ENCODE data around the gene SULT6B1. TPM values are rescaled to one million over a fixed set of nuclear protein-coding genes. Genes with fewer than 3 reads are reported as not detected.

SULT6B1 gene
- total RNA-seq, 2 donors from 2014 or later: not detected

DNA sequence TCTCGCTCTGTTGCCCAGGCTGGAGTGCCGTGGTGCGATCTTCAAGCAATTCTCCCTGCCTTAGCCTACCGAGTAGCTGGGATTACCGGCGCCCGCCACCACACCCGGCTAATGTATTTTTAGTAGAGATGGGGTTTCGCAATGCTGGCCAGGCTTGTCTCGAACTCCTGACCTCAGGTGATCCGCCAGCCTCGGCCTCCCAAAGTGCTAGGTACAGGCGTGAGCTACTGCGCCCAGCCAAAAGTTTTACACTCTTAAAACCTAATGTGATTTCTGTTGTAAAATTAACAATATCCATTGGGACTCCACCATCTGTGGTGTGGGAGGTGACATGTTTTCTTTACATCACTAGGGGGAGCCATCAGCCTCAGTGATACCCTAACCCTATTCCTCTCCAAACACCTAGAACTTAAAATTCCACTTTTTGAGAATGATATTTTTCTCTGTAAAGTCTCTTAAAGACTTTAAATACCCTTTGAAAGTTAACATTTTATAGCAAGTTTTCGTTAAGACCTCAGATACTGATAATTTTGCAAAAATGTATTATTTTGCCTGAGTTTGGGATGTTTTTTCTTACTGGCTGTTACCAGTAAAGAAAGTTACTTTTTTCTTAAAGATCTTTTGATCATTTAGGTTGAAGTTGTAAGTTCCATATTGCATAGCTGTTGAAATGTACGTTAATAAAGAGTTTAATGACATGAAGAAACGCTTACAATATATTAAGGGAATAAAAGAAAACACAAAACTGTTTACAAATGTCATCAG, 20.1 kb downstream of the SULT6B1 start:
- Mint-ChIP-seq H3K36me3 (peaks cover 6 to 13% of the 10 kb centered on the region in 2 donors), H3K9me3 (peaks cover 10 to 13% of the 10 kb centered on the region in 2 donors), H3K27ac (no peak overlapping the region)
- peak; percentile 82 to 86 for ATAC-seq
- DNase-seq (ENCODE audit: low spot score in 2 of 2): no peak

DNA sequence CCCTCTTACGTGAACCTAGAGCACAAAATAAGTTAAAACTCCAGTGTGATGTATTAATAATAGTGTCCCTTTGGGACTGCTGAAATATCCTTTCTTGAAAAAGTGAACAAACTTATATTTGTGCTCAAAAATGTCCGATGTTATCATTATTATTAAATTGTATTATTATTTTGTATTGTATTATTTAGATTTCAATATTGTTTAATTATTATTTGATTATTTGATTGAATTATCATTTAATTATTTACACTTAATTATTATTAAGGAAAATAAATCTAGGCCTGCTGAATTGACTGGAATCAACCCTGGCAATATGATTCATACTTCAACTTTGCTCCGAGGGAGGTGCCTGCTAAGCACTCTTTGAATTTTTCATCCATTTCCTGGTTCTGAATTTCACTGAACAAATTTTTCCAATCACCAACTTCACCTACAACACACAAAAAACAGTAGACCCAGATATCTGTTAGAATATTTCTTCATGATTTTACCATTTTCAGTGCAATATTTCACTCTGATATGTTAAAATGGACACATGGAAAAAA, 20.8 kb downstream of the SULT6B1 start:
- H3K36me3 Mint-ChIP-seq: peaks cover 6 to 13% of the 10 kb centered on the region in 2 donors

DNA sequence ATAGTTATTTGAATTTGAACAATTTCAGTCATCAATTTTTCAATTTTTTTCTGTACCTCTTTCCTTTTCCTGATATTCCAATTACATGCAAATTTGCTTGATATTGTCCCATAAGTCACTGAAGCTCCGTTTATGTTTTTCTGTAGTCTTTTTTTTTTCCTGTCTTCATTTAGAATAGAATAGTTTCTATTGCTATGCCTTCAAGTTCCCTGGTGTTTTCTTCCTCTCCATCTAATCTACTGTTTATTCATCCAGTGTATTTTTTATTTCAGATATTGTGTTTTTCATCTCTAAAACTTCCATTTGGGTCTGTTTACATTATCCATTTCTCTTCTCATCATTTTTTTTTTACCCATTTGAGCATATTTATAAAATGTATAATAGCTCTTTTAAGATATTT, 23.7 kb downstream of the SULT6B1 start:
- Mint-ChIP-seq H3K27ac (no peak overlapping the region), H3K36me3 (peaks cover 6 to 13% of the 10 kb centered on the region in 2 donors), H3K9me3 (peaks cover 10 to 13% of the 10 kb centered on the region in 2 donors)
- no peak for DNase-seq (ENCODE audit: low spot score in 2 of 2)
- no peak for ATAC-seq

More for the DNA sequence above, 20.8 kb downstream of the SULT6B1 start:
- Mint-ChIP-seq H3K9me3 (peaks cover 10 to 13% of the 10 kb centered on the region in 2 donors), H3K27ac (no peak overlapping the region)
- DNase-seq (ENCODE audit: low spot score in 2 of 2) (no peak), ATAC-seq (no peak)

DNA sequence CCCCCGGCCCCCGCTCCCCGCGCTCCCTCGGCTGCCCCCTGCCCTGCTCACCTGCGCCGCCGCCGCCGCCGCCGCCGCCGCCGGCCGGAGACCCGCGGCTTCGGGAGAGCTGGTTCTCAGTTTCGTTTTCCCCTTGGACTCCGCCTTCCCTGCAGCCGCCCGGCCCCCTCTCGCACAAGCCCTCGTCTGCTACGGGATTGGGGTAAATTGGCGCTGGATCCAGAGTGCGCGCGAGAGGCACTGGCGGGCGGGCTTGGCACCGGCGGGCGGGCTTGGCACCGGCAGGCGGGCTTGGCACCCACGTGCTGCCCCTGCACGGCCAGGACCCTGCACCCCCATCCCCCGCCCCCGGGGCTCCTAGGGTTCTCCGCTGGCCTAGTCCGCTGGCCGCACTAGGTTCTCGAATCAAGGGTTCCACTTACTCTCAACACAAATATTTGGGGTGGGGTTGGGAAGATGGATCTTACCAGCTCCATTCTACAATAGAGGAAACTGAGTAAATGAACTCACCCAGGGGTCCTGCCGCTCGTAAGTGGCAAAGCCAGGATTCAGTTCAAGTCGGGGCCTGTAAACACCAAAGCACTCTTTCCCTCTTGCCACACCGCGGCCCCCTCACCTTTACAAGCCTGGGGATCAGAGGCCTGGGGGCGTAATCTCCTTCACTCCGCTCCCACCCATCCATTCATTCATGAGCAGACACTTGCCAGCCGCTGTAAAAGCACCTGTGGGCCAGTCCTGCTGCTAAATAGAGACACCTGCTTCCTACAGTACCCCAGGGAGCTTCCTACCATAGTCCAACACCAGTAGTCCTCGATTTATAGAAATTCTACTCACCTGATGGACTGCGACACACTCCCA, 31.4 kb downstream of the SULT6B1 start, which contains the start of gene EIF2AK2:
TSS of gene EIF2AK2 (minus strand) at position 124 of the 858 bp plus-strand sequence. CDS start 9,174 bp downstream, outside the sequence.
- Mint-ChIP-seq H3K27ac (peak within 1 kb of the TSS; percentile 87 to 98), H3K36me3 (peaks cover 15 to 41% of the 10 kb centered on the region in 2 donors), H3K9me3 (peaks cover 0 to 12% of the 10 kb centered on the region in 2 donors)
- DNase-seq (ENCODE audit: low spot score in 2 of 2) (peak; percentile 78 to 81), ATAC-seq (peak; percentile 94 to 95)

DNA sequence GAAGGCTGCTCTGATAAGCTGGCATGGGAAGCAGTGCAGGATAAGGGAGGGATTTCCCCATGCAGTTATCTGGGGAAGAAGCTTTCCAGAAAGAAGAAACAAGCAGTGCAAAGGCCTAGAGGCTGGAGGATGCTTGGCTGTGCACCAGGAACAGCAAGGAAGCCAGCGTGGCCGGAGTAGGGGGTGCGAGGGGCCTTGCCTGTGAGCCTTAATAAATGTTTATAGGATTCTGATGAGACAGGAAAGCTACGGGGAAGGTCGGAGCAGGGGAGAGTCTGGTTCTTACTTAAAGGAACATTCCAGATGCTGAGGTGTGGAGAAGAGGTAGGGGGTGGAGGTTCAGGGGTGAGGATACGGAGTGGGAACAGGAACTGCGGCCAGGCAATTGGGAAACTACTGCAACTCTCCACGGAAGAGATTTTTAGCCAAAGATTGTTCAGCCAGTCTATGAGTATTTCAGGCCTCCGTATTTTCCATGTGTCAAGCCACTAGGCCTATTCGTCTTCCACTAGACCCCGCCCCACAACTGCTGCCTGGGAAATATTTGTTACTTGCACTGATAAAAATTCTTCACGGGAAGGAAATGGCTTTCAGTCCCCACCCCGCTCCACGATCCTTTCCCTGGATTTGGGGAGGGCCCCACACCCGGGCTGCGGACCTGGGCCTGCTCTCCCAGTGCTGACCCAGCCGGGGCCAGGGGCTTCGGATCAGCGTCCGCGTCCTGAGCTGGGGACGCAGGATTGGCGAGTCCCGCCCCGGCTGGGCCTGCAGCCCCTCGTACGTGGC, 32.2 kb downstream of the SULT6B1 start:
- ATAC-seq (peak; percentile 39 to 42), DNase-seq (ENCODE audit: low spot score in 2 of 2) (peak; percentile 42 to 57)

DNA sequence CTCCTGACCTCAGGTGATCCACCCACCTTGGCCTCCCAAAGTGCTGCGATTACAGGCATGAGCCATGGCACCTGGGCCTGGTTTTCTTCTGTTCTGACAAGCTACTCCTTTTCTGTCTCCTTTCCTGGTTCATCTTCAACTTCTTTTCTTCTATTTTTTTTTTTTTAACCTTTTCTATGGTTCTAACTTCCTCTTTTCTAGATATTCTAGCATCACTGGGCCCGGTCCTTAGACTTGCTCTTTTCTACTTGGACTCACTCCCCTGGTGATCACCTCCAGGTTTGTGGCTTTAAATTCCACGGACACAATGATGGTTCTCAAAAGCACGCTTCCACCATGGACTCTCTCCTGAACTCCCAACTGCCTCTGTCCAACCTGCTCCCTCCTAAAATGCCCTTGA, 33.7 kb downstream of the SULT6B1 start:
- peak overlapping the region in 1 of 2 donors; percentile 87 for H3K27ac Mint-ChIP-seq
- ATAC-seq: no peak
- DNase-seq (ENCODE audit: low spot score in 2 of 2): no peak
- H3K9me3 Mint-ChIP-seq: peaks cover 0 to 12% of the 10 kb centered on the region in 2 donors
- peaks cover 15 to 43% of the 10 kb centered on the region in 2 donors for H3K36me3 Mint-ChIP-seq

More for the DNA sequence above, 32.2 kb downstream of the SULT6B1 start:
- H3K36me3 Mint-ChIP-seq: peaks cover 15 to 43% of the 10 kb centered on the region in 2 donors
- H3K9me3 Mint-ChIP-seq: peaks cover 0 to 12% of the 10 kb centered on the region in 2 donors
- peak overlapping the region; percentile 87 to 98 for H3K27ac Mint-ChIP-seq

DNA sequence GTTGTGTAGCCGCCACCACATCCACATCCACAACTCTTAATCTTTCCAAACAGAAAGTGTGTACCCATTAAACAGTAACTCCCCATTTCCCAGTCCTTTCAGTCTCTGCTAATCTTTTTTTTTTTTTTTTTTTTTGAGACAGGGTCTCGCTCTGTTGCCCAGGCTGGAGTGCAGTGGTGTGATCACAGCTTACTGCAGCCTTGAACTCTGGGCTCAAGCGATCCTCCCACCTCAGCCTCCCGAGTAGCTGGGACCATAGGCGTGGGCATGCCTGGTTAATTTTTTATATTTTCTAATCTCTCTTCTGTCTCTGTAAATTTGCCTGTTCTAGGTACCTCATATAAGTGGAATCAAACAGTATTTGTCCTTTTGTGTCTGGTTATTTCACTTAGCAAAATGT, 35.2 kb downstream of the SULT6B1 start:
- DNase-seq (ENCODE audit: low spot score in 2 of 2) (no peak), ATAC-seq (no peak)
- Mint-ChIP-seq H3K27ac (peak overlapping the region in 1 of 2 donors; percentile 17), H3K9me3 (peaks cover 0 to 12% of the 10 kb centered on the region in 2 donors), H3K36me3 (peaks cover 22 to 50% of the 10 kb centered on the region in 2 donors)

DNA sequence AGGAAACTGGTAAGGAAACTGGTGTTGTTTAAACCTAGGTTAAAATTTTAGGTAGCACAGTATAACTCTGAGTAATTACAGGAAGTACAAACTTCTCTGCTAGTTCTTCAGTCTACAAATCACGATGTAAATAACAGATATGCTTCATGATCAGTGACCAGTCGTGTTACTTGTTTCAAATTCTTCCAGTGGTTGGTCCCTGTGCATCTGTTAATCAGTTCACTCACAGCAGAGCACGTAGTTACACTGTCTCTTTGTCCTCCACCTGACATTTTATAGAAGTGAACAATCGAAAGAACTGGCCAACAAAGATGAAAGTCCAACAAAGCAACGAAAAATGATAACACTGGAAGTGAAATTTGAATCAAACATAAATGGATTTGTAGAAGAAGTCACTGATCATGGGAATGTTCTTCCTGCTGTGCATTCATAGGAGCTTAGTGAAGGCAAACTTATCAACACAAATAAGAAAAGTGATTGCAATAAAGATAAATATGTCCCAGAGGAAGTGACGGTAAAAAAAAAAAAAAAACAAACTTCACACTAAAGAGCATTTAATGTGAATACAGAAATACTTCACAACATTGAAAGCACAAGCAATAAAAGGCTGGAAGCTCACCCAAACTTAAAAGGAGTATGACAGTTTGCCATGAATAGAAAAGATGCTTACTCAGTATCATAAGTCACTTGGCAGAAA, 38.7 kb downstream of the SULT6B1 start:
- H3K27ac Mint-ChIP-seq: peak overlapping the region in 1 of 2 donors; percentile 28
- peaks cover 11 to 53% of the 10 kb centered on the region in 2 donors for H3K36me3 Mint-ChIP-seq
- no peak for DNase-seq (ENCODE audit: low spot score in 2 of 2)
- peaks cover 0 to 6% of the 10 kb centered on the region in 2 donors for H3K9me3 Mint-ChIP-seq
- peak in 1 of 2 donors; percentile 61 for ATAC-seq

DNA sequence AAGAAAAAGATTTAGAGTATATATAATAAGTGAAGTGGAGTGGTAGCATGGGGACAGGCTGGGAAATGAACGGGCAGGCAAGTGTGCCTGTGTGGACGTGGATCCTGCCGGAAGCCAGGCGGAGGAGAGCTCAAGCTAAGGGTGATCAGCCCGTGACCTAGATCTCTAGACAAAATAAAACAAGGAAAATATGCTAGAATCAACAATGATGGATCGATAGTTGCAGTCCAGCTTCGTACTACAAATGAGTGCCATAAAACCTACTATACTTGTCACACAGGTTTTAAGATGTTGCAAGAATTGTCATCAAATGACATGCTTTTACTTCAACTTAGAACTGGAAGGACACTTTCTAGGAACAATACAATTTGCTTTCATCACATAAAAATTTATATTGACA, 40.1 kb downstream of the SULT6B1 start:
- peak overlapping the region in 1 of 2 donors; percentile 45 for H3K27ac Mint-ChIP-seq
- H3K9me3 Mint-ChIP-seq: peaks cover 0 to 6% of the 10 kb centered on the region in 2 donors

DNA sequence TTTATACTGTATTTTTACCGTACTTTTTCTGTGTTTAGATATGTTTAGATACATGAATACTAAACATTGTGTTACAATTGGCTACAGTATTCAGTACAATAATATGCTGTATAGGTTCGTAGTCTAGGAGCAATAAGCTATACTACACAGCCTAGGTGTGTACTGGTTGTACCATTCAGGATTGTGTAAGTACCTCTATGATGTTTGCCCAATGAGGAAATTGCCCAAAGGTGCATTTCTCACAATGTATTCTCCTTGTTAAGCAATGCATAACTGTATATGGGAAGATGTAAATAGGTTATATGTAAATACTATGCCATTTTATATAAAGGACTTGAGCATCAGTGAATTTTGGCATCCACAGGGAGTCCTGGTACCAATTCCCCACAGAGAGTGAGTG, 42.4 kb downstream of the SULT6B1 start:
- ATAC-seq: no peak
- no peak overlapping the region for H3K27ac Mint-ChIP-seq
- peaks cover 18 to 32% of the 10 kb centered on the region in 2 donors for H3K36me3 Mint-ChIP-seq
- no peak for DNase-seq (ENCODE audit: low spot score in 2 of 2)
- H3K9me3 Mint-ChIP-seq: no peaks in the 10 kb centered on the region

More for the DNA sequence above, 40.1 kb downstream of the SULT6B1 start:
- ATAC-seq (no peak), DNase-seq (ENCODE audit: low spot score in 2 of 2) (no peak)
- H3K36me3 Mint-ChIP-seq: peaks cover 12 to 43% of the 10 kb centered on the region in 2 donors

DNA sequence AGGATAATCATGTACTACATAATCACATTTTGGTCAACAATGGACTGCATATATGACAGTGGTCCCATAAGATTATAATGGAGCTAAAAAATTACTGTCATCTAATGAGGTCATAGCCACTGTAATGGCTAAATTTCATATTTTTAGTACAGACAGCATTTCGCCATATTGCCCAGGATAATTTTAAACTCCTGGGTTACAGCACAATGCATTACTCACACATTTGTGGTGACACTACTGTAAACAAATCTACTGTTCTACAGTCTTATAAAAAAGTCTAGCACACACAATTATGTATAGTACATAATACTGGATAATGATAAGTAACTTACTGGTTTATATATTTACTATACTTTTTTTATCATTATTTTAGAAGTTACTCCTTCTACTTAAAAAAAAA, 44.5 kb downstream of the SULT6B1 start:
- H3K36me3 Mint-ChIP-seq: peaks cover 17 to 31% of the 10 kb centered on the region in 2 donors
- no peak for ATAC-seq
- H3K9me3 Mint-ChIP-seq: no peaks in the 10 kb centered on the region
- no peak for DNase-seq (ENCODE audit: low spot score in 2 of 2)
- no peak overlapping the region for H3K27ac Mint-ChIP-seq

DNA sequence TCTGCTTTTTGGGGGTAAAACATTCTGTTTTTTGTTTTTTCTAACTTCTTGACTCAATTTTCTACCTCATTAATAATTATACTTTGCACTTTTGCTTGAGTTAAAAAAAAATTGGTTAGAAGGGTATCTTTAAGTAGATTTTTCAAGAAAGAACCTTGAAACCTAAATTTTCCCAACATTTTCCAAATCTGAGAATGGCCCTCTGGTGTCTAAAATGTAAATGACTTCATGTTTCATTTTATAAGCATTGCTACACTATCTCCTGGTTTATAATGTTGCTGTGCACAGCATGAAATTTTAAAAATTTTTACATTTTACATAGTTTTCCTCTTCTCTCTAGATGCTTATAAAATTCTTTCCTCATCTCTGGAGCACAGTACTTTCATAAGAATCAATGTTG, 45.9 kb downstream of the SULT6B1 start:
- Mint-ChIP-seq H3K27ac (no peak overlapping the region), H3K36me3 (peaks cover 9 to 19% of the 10 kb centered on the region in 2 donors), H3K9me3 (no peaks in the 10 kb centered on the region)
- DNase-seq (ENCODE audit: low spot score in 2 of 2): no peak
- no peak for ATAC-seq

DNA sequence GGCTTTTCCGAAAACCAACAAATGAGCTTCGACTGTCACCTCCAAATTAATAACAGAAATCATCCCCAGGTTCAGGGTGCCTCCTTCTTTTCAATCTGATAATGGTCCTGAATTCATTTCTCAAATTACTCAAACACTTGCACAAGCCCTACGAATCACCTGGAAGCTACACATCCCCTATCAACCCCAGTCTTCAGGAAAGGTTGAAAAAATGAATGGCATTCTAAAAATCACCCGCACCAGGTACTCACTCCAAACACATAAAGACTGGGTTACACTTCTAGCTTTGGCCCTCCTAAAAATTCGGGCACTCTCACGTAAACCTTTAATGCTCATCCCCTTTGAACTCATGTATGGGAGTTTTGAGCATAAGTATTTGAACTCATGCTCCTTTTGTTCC, 55.6 kb downstream of the SULT6B1 start:
- ATAC-seq (no peak), DNase-seq (ENCODE audit: low spot score in 2 of 2) (no peak)
- Mint-ChIP-seq H3K27ac (no peak overlapping the region), H3K9me3 (peaks cover 0 to 4% of the 10 kb centered on the region in 2 donors), H3K36me3 (peaks cover 28 to 47% of the 10 kb centered on the region in 2 donors)

DNA sequence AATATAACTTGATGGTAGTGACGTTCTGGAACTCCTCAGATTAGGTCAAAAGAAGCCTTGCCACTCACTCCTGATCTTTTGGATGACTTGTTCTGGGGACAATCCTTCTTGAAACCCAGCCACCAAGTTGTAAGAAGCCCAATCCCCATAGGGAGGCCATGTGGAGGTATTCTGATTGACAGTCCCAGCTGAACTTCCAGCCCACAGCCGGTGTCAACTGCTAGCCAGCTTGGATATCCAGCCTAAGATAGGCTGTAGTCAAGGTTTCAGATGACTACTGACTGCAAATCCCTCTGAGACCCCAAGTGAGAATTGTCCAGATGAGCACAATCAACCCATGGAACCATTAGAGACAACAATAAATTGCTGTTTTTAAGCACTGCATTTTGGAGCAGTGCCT, 63.1 kb downstream of the SULT6B1 start:
- H3K27ac Mint-ChIP-seq: no peak overlapping the region
- no peak for DNase-seq (ENCODE audit: low spot score in 2 of 2)
- no peaks in the 10 kb centered on the region for H3K9me3 Mint-ChIP-seq
- peaks cover 13 to 31% of the 10 kb centered on the region in 2 donors for H3K36me3 Mint-ChIP-seq
- no peak for ATAC-seq

DNA sequence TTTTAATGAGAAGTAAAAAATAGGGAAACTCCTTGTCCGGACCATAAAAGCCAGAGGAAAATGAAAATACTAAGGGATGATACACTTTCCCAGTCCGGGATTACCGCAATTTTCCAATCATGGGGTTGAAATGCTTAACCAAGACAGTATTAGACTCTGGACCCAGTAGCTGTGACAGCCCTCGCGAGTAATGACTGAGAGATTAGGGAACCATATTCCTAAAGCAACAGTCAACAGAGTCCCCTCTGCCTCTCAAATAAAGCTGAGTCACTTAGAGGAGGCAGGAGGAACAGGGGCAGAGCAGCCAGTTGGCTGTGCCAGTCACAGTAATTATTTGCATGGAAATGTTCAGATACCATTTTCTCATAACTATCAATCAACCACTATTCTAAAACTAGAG, 69.3 kb downstream of the SULT6B1 start:
- Mint-ChIP-seq H3K27ac (peak overlapping the region in 1 of 2 donors; percentile 26), H3K9me3 (no peaks in the 10 kb centered on the region), H3K36me3 (peaks cover 6 to 8% of the 10 kb centered on the region in 2 donors)
- DNase-seq (ENCODE audit: low spot score in 2 of 2): no peak
- ATAC-seq: no peak

Data from activated naive CD4-positive, alpha-beta T cell treated with anti-CD3 and anti-CD28 coated beads, Interleukin-2, amount 50 U/mL, for 72 hours (primary cell).